SK-N-SH (cell line): Measurements from ENCODE around the gene RPS28. TPM values are rescaled to one million over a fixed set of nuclear protein-coding genes. Genes with fewer than 3 reads are reported as not detected.

ENCODE experiments used
- CTCF ChIA-PET: fragments of 300-600, 350-600 bp; formaldehyde crosslinking; extraction: SDS; loops from one replicate; lab custom pipeline; 2021; lab: Yijun Ruan, JAX
- POLR2A ChIA-PET: fragments of 350-600 bp; sonication (Branson Sonifier 250); formaldehyde crosslinking; extraction: SDS; loops from one replicate; lab custom pipeline; 2020; ENCODE audit warnings: antibody characterized with exemption, inconsistent platforms; lab: Yijun Ruan, JAX
- DNase-seq: peaks from one replicate; pipeline ENCODE4 v3.0.0; 2012
- H2AFZ ChIP-seq: fragments of 200-600 bp; sonication (generic); 2 replicates; pipeline ENCODE4 v1.8.1; 2016; ENCODE audit warnings: antibody characterized with exemption, mild to moderate bottlenecking, low read depth
- H3F3A ChIP-seq: fragments of 200-600 bp; sonication (generic); replicated peaks from 2 replicates; pipeline ENCODE3; 2016; ENCODE audit warnings: antibody characterized with exemption, mild to moderate bottlenecking; ENCODE audit not compliant: insufficient read depth
- H3K27ac ChIP-seq, 2 experiments: fragments of 200-500 bp in 1 of 2; fragments of 200-600 bp in 1 of 2; sonication (Bioruptor generic) in 1 of 2; sonication (generic), shearing (Covaris generic) in 1 of 2; 2 replicates each; pipeline versions ENCODE4 v1.5.1 to v1.6.1; 2014 to 2016; ENCODE audit warnings: low read depth in 2 of 2, inconsistent platforms in 1 of 2, low read length in 1 of 2, mild to moderate bottlenecking in 1 of 2, mixed read lengths in 1 of 2
- H3K27me3 ChIP-seq: fragments of 200-600 bp; sonication (generic), shearing (Covaris generic); 2 replicates; pipeline ENCODE4 v1.6.1; 2016; ENCODE audit warnings: mixed run types; ENCODE audit not compliant: insufficient read depth
- H3K36me3 ChIP-seq, 2 experiments: fragments of 200-500 bp in 1 of 2; fragments of 200-600 bp in 1 of 2; sonication (Bioruptor generic) in 1 of 2; sonication (generic) in 1 of 2; replicated peaks in 1 of 2; 2 replicates each; pipeline versions ENCODE3 to v1.5.1; 2014 to 2016; ENCODE audit warnings: low read length in 1 of 2, mild to moderate bottlenecking in 1 of 2; ENCODE audit not compliant: insufficient read depth in 2 of 2, control insufficient read depth in 1 of 2
- H3K4me1 ChIP-seq, 2 experiments: fragments of 200-500 bp in 1 of 2; fragments of 200-600 bp in 1 of 2; sonication (Bioruptor generic) in 1 of 2; sonication (generic), shearing (Covaris generic) in 1 of 2; 2 replicates each; pipeline versions ENCODE4 v1.5.1 to v1.6.1; 2014 to 2016; ENCODE audit warnings: low read depth in 1 of 2, low read length in 1 of 2, mixed run types in 1 of 2; ENCODE audit not compliant: insufficient read depth in 2 of 2, control insufficient read depth in 1 of 2
- H3K4me2 ChIP-seq: fragments of 200-600 bp; sonication (generic), shearing (Covaris generic); 2 replicates; pipeline ENCODE4 v1.6.1; 2017; ENCODE audit warnings: mixed run types
- H3K4me3 ChIP-seq, 2 experiments: fragments of 200-500 bp in 1 of 2; fragments of 200-600 bp in 1 of 2; sonication (Bioruptor generic) in 1 of 2; sonication (generic), shearing (Covaris generic) in 1 of 2; 2 replicates each; pipeline versions ENCODE4 v1.5.1 to v1.8.1; 2014 to 2016; ENCODE audit warnings: low read depth in 2 of 2, inconsistent platforms in 1 of 2, low read length in 1 of 2, mild to moderate bottlenecking in 1 of 2, mixed read lengths in 1 of 2, moderate library complexity in 1 of 2
- H3K79me2 ChIP-seq: fragments of 200-600 bp; sonication (generic); 2 replicates; pipeline ENCODE4 v1.8.1; 2017; ENCODE audit warnings: mild to moderate bottlenecking; ENCODE audit not compliant: insufficient read depth
- H3K9ac ChIP-seq: fragments of 200-600 bp; sonication (generic); 2 replicates; pipeline ENCODE4 v1.6.1; 2017; ENCODE audit warnings: mixed run types
- H3K9me2 ChIP-seq: fragments of 200-600 bp; sonication (generic); 2 replicates; pipeline ENCODE4 v1.6.1; 2017; ENCODE audit warnings: mixed run types
- H3K9me3 ChIP-seq: fragments of 200-600 bp; sonication (generic); 2 replicates; pipeline ENCODE4 v1.6.1; 2017; ENCODE audit warnings: mixed run types, mild to moderate bottlenecking, moderate library complexity
- H4K20me1 ChIP-seq: fragments of 200-600 bp; sonication (generic); 2 replicates; pipeline ENCODE4 v1.6.1; 2017; ENCODE audit warnings: mild to moderate bottlenecking, mixed run types; ENCODE audit not compliant: insufficient read depth
- CHD2 ChIP-seq: fragments of 150-350 bp; IDR thresholded peaks from 2 replicates; pipeline ENCODE4 v1.6.1; 2018; ENCODE audit warnings: low read length; ENCODE audit not compliant: partially characterized antibody
- CTCF ChIP-seq: fragments of 200-600 bp; sonication (generic); IDR thresholded peaks from 2 replicates; pipeline ENCODE4 v1.6.1; 2017; ENCODE audit warnings: antibody characterized with exemption, mild to moderate bottlenecking, moderate library complexity
- MXI1 ChIP-seq: IDR thresholded peaks from 2 replicates; pipeline ENCODE4 v1.6.1; 2012; ENCODE audit warnings: mild to moderate bottlenecking, low read depth, low read length, improper control_type of control experiment
- NFIC ChIP-seq: IDR thresholded peaks from 2 replicates; pipeline ENCODE4 v1.4.0; 2012; ENCODE audit warnings: borderline replicate concordance
- NRF1 ChIP-seq: IDR thresholded peaks from 2 replicates; pipeline ENCODE4 v1.6.1; 2012; ENCODE audit warnings: low read depth, mild to moderate bottlenecking, low read length
- PBX3 ChIP-seq: IDR thresholded peaks from 2 replicates; pipeline ENCODE4; 2012
- POLR2AphosphoS5 ChIP-seq: IDR thresholded peaks from 2 replicates; pipeline ENCODE4 v1.6.1; 2012; ENCODE audit warnings: low read depth, low read length
- SIN3A ChIP-seq: IDR thresholded peaks from 2 replicates; pipeline ENCODE4 v1.6.1; 2012; ENCODE audit warnings: low read depth, mild to moderate bottlenecking, low read length, moderate library complexity, borderline replicate concordance
- SMC3 ChIP-seq: IDR thresholded peaks from 2 replicates; pipeline ENCODE4 v1.6.1; 2012; ENCODE audit warnings: low read depth, low read length, improper control_type of control experiment
- TAF1 ChIP-seq: IDR thresholded peaks from 2 replicates; pipeline ENCODE4 v1.6.1; 2012; ENCODE audit warnings: low read depth, mild to moderate bottlenecking, low read length, moderate library complexity, borderline replicate concordance
- USF2 ChIP-seq: fragments of 150-350 bp; IDR thresholded peaks from 2 replicates; pipeline ENCODE4 v1.6.1; 2017; ENCODE audit warnings: antibody characterized with exemption, low read length, low read depth, borderline replicate concordance
- YY1 ChIP-seq: IDR thresholded peaks from 2 replicates; pipeline ENCODE4 v1.4.0; 2012; ENCODE audit warnings: low read depth, mild to moderate bottlenecking
- ZBTB33 ChIP-seq: IDR thresholded peaks from 2 replicates; pipeline ENCODE4 v1.4.0; 2012; ENCODE audit warnings: low read depth, borderline replicate concordance
- WGBS: methylation state at CpG from one replicate; pipeline ENCODE4 v1.1.6; 2017; ENCODE audit warnings: low lambda C conversion rate; 5-methylcytosine and 5-hydroxymethylcytosine counted together
- polyA plus RNA-seq, 3 experiments: library from polyadenylated mRNA; depleted of rRNA; stranded (reverse); fragments of >200 nt; gene quantifications; 2 replicates each; pipeline ENCODE4 v1.2.3, GENCODE V29; 2012

The RPS28 gene
- polyA plus RNA-seq, 1 of the 3 experiments (the other 2 are of a cell fraction): 601 TPM

- Histone ChIP-seq H3K4me2 (no peak overlapping the region), H3K27me3 (peaks cover 47% of the 10 kb centered on the region), H3K9me3 (no peaks in the 10 kb centered on the region), H3K4me1 (no peaks in the 10 kb centered on the region; a peak in 1 of 4 replicates), H3K36me3 (no peaks in the 10 kb centered on the region), H4K20me1 (no peaks in the 10 kb centered on the region), H3K27ac (no peak overlapping the region), H2AFZ (no peak overlapping the region), H3K4me3 (no peak overlapping the region), H3K9me2 (no peaks in the 10 kb centered on the region), H3K9ac (no peak overlapping the region), H3K79me2 (no peaks in the 10 kb centered on the region), H3F3A (no peaks in the 10 kb centered on the region)
- no peak for DNase-seq
- WGBS: 35% methylated on average over 5 of the region's 7 CpGs
- CTCF ChIA-PET: interaction anchor here (0.5 kb wide), 1 partner anchor 72 kb away, joined by 3 read pairs; no protein-coding TSS in a partner anchor
- TF ChIP-seq NRF1: no peak
- no peak for TF ChIP-seq MXI1
- TF ChIP-seq ZBTB33: no peak
- TF ChIP-seq USF2: no peak
- TF ChIP-seq PBX3: no peak
- TF ChIP-seq SMC3: no peak
- no peak for TF ChIP-seq YY1
- no peak for TF ChIP-seq TAF1
- no peak for TF ChIP-seq CTCF
- TF ChIP-seq POLR2AphosphoS5: no peak
- TF ChIP-seq CHD2: no peak
- no peak for TF ChIP-seq SIN3A
- TF ChIP-seq NFIC: no peak
- POLR2A ChIA-PET: no interaction called here
These were observed 16.4 kb downstream of the RPS28 start for GRCh38 chr19:8337728-8338127.
